Measurements from ENCODE around the gene ELFN2.

Gene ELFN2

DNA sequence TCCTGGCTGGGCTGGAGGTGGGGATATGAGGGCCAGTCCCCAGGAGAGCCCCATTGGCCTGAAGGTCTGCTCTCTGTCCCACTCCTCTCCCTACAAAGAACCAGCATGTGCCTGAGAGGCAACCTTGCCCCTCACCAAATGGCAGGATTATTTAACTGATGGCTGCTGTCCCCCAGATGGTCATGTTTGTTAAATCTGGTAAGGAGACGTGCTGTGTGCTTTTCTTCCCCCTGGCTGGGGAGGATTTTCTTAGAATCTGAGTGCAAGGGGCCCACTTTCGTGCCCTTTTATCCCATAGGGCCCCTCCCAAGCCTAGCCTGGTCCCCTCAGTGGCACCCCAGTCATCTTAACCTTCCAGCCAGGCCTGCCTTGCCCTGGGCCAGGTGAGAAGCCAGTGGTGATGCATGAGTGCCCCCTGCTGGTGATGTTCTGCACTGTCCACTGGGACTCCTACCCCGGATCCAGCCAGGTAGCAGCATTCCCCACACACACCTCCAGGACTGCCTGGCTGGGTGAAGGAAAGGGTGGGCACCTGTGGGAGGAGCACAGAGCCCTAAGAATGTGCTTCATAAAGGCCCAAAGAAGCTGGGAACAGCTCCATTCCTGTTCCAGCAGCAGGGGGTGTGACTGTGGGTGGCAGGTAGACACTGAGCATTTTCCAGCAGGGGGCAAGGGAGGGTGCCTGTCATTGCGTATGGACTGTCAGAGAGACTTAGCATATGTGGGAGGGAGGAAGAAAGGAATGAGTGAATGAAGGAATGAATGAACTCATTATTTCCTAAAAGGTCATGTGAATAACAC lies 30.0 kb upstream of the ELFN2 start:
- peak; percentile 80 for DNase-seq

DNA sequence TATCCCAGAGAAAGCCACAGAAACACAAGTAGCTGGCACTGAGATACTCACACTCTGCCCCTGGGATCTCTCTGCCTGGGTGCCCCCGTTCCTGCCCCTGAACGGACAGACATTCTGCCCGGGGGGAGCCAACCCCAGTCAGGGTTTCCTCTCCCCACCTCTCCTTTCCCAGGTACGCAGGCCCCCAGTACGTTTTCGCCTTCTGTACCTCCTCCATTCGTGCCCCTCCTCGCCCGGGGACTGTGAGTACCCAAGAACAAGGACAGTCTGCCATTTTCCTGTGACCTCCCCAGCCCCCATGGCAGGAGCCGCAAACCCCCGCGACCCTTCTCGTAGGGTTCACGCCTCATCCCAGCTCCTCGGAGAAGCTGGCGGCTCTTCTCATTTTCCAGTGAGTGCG lies 29.1 kb upstream of the ELFN2 start:
- Histone ChIP-seq H3K36me3 (ENCODE audit: control insufficient read depth, insufficient read depth, low read length) (no peaks in the 10 kb centered on the region), H3K18ac (ENCODE audit: low read length) (no peak overlapping the region), H3K4me2 (ENCODE audit: low read length) (no peak overlapping the region), H2AK5ac (ENCODE audit: low read length) (no peak overlapping the region), H2BK5ac (ENCODE audit: low read length) (no peak overlapping the region), H3K23ac (ENCODE audit: low read length) (no peak overlapping the region), H3K56ac (ENCODE audit: low read length) (no peak overlapping the region), H3K79me2 (ENCODE audit: control insufficient read depth, insufficient read depth, low read length) (no peaks in the 10 kb centered on the region), H4K5ac (ENCODE audit: low read length) (no peak overlapping the region), H3K4ac (ENCODE audit: low read depth, low read length) (no peak overlapping the region), H3K9ac (ENCODE audit: low read length) (no peak overlapping the region), H3K27ac (ENCODE audit: low read depth, low read length) (no peak overlapping the region), H3K27me3 (ENCODE audit: insufficient read depth, low read length, poor library complexity) (no peaks in the 10 kb centered on the region), H3K4me3 (ENCODE audit: low read length) (no peak overlapping the region), H4K8ac (ENCODE audit: low read depth, low read length) (no peak overlapping the region), H3K4me1 (ENCODE audit: control insufficient read depth, low read depth, low read length) (no peaks in the 10 kb centered on the region), H2BK120ac (ENCODE audit: low read depth, low read length) (no peak overlapping the region), H2BK15ac (replicated peaks; ENCODE audit: low read depth) (no peak overlapping the region), H3K79me1 (ENCODE audit: low read length) (no peaks in the 10 kb centered on the region)
- no CpG with 5 or more reads among the region's 17 CpGs for WGBS (ENCODE audit: extremely low coverage, insufficient coverage, low lambda C conversion rate)
- no peak for DNase-seq

More for the DNA sequence above, 30.0 kb upstream of the ELFN2 start:
- Histone ChIP-seq H2BK15ac (replicated peaks; ENCODE audit: low read depth) (no peak overlapping the region), H3K4ac (ENCODE audit: low read depth, low read length) (no peak overlapping the region), H3K79me1 (ENCODE audit: low read length) (no peaks in the 10 kb centered on the region), H3K23ac (ENCODE audit: low read length) (no peak overlapping the region), H4K5ac (ENCODE audit: low read length) (no peak overlapping the region), H3K4me1 (ENCODE audit: control insufficient read depth, low read depth, low read length) (no peaks in the 10 kb centered on the region), H3K56ac (ENCODE audit: low read length) (no peak overlapping the region), H3K9ac (ENCODE audit: low read length) (no peak overlapping the region), H3K18ac (ENCODE audit: low read length) (no peak overlapping the region), H3K27me3 (ENCODE audit: insufficient read depth, low read length, poor library complexity) (no peaks in the 10 kb centered on the region), H3K4me3 (ENCODE audit: low read length) (no peak overlapping the region), H3K79me2 (ENCODE audit: control insufficient read depth, insufficient read depth, low read length) (no peaks in the 10 kb centered on the region), H2BK120ac (ENCODE audit: low read depth, low read length) (no peak overlapping the region), H2BK5ac (ENCODE audit: low read length) (no peak overlapping the region), H3K4me2 (ENCODE audit: low read length) (no peak overlapping the region), H3K36me3 (ENCODE audit: control insufficient read depth, insufficient read depth, low read length) (no peaks in the 10 kb centered on the region), H3K27ac (ENCODE audit: low read depth, low read length) (no peak overlapping the region), H2AK5ac (ENCODE audit: low read length) (no peak overlapping the region), H4K8ac (ENCODE audit: low read depth, low read length) (no peak overlapping the region)
- no CpG with 5 or more reads among the region's 4 CpGs for WGBS (ENCODE audit: extremely low coverage, insufficient coverage, low lambda C conversion rate)

DNA sequence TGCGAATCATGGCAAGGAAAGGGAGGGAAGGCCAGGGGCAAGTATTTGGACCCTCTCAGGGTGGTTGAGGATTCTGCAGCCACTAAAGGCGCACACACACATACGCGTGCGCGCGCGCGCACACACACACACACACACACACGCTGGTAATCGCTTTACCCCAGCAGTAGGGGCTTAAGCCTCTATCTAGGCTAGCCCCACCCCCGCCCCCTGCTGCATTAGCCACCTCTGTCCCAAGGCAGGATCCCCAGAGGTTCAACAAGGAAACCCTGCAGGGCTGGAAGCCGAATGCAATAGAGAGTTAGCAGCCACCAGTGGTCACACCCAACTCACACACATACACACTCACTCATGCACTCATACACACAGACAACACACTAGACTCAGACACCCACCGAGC lies 28.6 kb upstream of the ELFN2 start:
- no peak overlapping the region for H3K23ac ChIP-seq (ENCODE audit: low read length)

DNA sequence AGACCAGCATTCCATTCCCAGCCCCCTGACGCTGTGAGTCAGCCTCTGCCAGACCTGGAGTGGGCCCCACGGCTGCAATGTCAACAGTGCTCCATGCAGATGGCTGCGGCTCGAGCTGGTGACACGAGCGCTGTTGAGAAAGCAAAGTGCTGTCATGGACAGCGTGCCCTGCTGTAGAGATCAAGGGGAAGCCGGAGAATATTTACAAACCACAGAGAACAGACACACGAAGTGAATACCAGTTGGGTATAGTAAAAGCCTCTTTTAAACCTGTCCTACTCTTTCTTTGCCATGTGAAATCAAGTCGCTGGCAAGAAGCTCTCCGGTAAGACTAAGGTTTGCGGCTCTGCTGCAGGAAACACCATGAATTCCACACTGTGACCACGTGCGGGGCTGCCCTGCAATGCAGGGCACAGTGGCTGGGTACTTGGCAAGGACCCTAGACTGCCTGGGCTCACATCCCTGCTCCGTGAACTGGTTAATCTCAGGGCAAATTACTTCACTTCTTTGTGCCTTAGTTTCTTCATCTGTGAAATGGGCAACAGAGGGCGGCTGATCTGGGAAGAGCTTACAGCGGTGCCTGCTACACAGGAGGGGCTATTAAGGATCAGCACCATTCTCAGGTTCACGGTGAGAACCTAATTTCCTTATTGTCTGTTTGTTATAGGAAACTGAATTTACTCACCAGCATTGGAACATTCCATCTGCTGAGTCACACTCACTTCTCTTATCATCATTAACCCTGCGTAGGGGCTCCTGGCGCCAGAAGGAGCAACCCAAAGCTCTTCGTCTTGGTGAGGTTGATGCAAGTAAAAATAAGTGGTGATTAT lies 27.8 kb upstream of the ELFN2 start:
- no peak overlapping the region for H3K4me3 ChIP-seq (ENCODE audit: low read length)
- H3K18ac ChIP-seq (ENCODE audit: low read length): no peak overlapping the region
- no peak overlapping the region for H3K27ac ChIP-seq (ENCODE audit: low read depth, low read length)
- no peaks in the 10 kb centered on the region for H3K27me3 ChIP-seq (ENCODE audit: insufficient read depth, low read length, poor library complexity)
- no peak overlapping the region for H2BK5ac ChIP-seq (ENCODE audit: low read length)
- no peak overlapping the region for H2BK15ac ChIP-seq (replicated peaks; ENCODE audit: low read depth)
- no peak overlapping the region for H3K4me2 ChIP-seq (ENCODE audit: low read length)
- H3K36me3 ChIP-seq (ENCODE audit: control insufficient read depth, insufficient read depth, low read length): no peaks in the 10 kb centered on the region
- H4K5ac ChIP-seq (ENCODE audit: low read length): no peak overlapping the region
- H3K9ac ChIP-seq (ENCODE audit: low read length): no peak overlapping the region
- no peaks in the 10 kb centered on the region for H3K79me2 ChIP-seq (ENCODE audit: control insufficient read depth, insufficient read depth, low read length)
- no peak overlapping the region for H4K8ac ChIP-seq (ENCODE audit: low read depth, low read length)
- H3K4ac ChIP-seq (ENCODE audit: low read depth, low read length): no peak overlapping the region
- no CpG with 5 or more reads among the region's 21 CpGs for WGBS (ENCODE audit: extremely low coverage, insufficient coverage, low lambda C conversion rate)
- no peak overlapping the region for H3K56ac ChIP-seq (ENCODE audit: low read length)
- H2AK5ac ChIP-seq (ENCODE audit: low read length): no peak overlapping the region
- H3K23ac ChIP-seq (ENCODE audit: low read length): no peak overlapping the region
- H3K79me1 ChIP-seq (ENCODE audit: low read length): no peaks in the 10 kb centered on the region
- no peaks in the 10 kb centered on the region for H3K4me1 ChIP-seq (ENCODE audit: control insufficient read depth, low read depth, low read length)
- DNase-seq: peak; percentile 73
- H2BK120ac ChIP-seq (ENCODE audit: low read depth, low read length): no peak overlapping the region

More for the DNA sequence above, 28.6 kb upstream of the ELFN2 start:
- Histone ChIP-seq H2BK15ac (replicated peaks; ENCODE audit: low read depth) (no peak overlapping the region), H3K79me1 (ENCODE audit: low read length) (no peaks in the 10 kb centered on the region), H3K4ac (ENCODE audit: low read depth, low read length) (no peak overlapping the region), H4K8ac (ENCODE audit: low read depth, low read length) (no peak overlapping the region), H3K56ac (ENCODE audit: low read length) (no peak overlapping the region), H3K9ac (ENCODE audit: low read length) (no peak overlapping the region), H2BK120ac (ENCODE audit: low read depth, low read length) (no peak overlapping the region), H2BK5ac (ENCODE audit: low read length) (no peak overlapping the region), H3K27me3 (ENCODE audit: insufficient read depth, low read length, poor library complexity) (no peaks in the 10 kb centered on the region), H3K4me1 (ENCODE audit: control insufficient read depth, low read depth, low read length) (no peaks in the 10 kb centered on the region), H3K36me3 (ENCODE audit: control insufficient read depth, insufficient read depth, low read length) (no peaks in the 10 kb centered on the region), H2AK5ac (ENCODE audit: low read length) (no peak overlapping the region), H3K79me2 (ENCODE audit: control insufficient read depth, insufficient read depth, low read length) (no peaks in the 10 kb centered on the region), H3K18ac (ENCODE audit: low read length) (no peak overlapping the region), H3K4me3 (ENCODE audit: low read length) (no peak overlapping the region), H4K5ac (ENCODE audit: low read length) (no peak overlapping the region), H3K27ac (ENCODE audit: low read depth, low read length) (no peak overlapping the region), H3K4me2 (ENCODE audit: low read length) (no peak overlapping the region)
- WGBS (ENCODE audit: extremely low coverage, insufficient coverage, low lambda C conversion rate): no CpG with 5 or more reads among the region's 14 CpGs
- DNase-seq: no peak

DNA sequence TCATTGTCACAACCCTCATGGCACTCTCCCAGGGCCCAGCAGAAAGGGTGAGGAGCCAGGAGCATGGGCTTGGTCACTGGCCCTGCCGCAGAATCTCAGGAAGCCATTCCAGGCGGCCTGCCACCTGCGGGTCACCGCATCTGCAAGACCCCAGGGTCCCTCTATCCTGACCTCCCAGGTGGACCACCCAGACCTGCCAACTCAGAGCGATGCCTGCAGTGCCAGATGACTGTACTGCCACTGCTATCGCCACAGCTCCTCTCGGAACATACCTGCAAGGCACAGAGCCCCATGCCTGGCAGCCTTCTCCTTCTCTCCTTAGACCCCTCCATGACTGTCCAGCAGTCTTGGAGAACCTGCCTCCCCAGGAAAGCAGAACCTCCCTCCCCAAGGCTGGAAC lies 26.4 kb upstream of the ELFN2 start:
- Histone ChIP-seq H2BK15ac (replicated peaks; ENCODE audit: low read depth) (no peak overlapping the region), H3K27me3 (ENCODE audit: insufficient read depth, low read length, poor library complexity) (no peaks in the 10 kb centered on the region)
- WGBS (ENCODE audit: extremely low coverage, insufficient coverage, low lambda C conversion rate): no CpG with 5 or more reads among the region's 7 CpGs

More for the DNA sequence above, 26.4 kb upstream of the ELFN2 start:
- H2AK5ac ChIP-seq (ENCODE audit: low read length): no peak overlapping the region
- H3K79me2 ChIP-seq (ENCODE audit: control insufficient read depth, insufficient read depth, low read length): no peaks in the 10 kb centered on the region
- no peak overlapping the region for H3K23ac ChIP-seq (ENCODE audit: low read length)
- no peak for DNase-seq
- no peak overlapping the region for H4K8ac ChIP-seq (ENCODE audit: low read depth, low read length)
- no peaks in the 10 kb centered on the region for H3K36me3 ChIP-seq (ENCODE audit: control insufficient read depth, insufficient read depth, low read length)
- H3K9ac ChIP-seq (ENCODE audit: low read length): no peak overlapping the region
- H3K4me1 ChIP-seq (ENCODE audit: control insufficient read depth, low read depth, low read length): no peaks in the 10 kb centered on the region
- no peak overlapping the region for H3K27ac ChIP-seq (ENCODE audit: low read depth, low read length)
- H3K4ac ChIP-seq (ENCODE audit: low read depth, low read length): no peak overlapping the region
- no peak overlapping the region for H2BK120ac ChIP-seq (ENCODE audit: low read depth, low read length)
- H3K56ac ChIP-seq (ENCODE audit: low read length): no peak overlapping the region
- no peaks in the 10 kb centered on the region for H3K79me1 ChIP-seq (ENCODE audit: low read length)
- H3K18ac ChIP-seq (ENCODE audit: low read length): no peak overlapping the region
- no peak overlapping the region for H3K4me3 ChIP-seq (ENCODE audit: low read length)
- no peak overlapping the region for H4K5ac ChIP-seq (ENCODE audit: low read length)
- no peak overlapping the region for H3K4me2 ChIP-seq (ENCODE audit: low read length)
- no peak overlapping the region for H2BK5ac ChIP-seq (ENCODE audit: low read length)
